Activated naive CD4-positive, alpha-beta T cell treated with anti-CD3 and anti-CD28 coated beads, Interleukin-2, amount 50 U/mL, for 72 hours (primary cell): ENCODE results near the gene RAI1. TPM values are rescaled to one million over a fixed set of nuclear protein-coding genes. Genes with fewer than 3 reads are reported as not detected.

Experiments
- ATAC-seq, 2 donors: fragments of 150-1000 bp; cut with Tn5 transposase; 2 replicates each; pipeline ENCODE4 v1.10.0; 2021; ENCODE audit warnings: mild to moderate bottlenecking in 2 of 2, moderate library complexity in 2 of 2
- DNase-seq, 2 donors: peaks; one replicate each; pipeline ENCODE4 v3.0.0; 2021 to 2022; ENCODE audit warnings: low spot score in 2 of 2
- H3K27ac Mint-ChIP-seq, 2 donors: one replicate each; pipeline ENCODE4 v1.8.0; 2022; ENCODE audit warnings: mild to moderate bottlenecking in 2 of 2, mixed read lengths in 2 of 2
- H3K36me3 Mint-ChIP-seq, 2 donors: one replicate each; pipeline ENCODE4 v1.8.0; 2022; ENCODE audit warnings: mixed read lengths in 2 of 2
- H3K9me3 Mint-ChIP-seq, 2 donors: one replicate each; pipeline ENCODE4 v1.8.0; 2022; ENCODE audit warnings: mixed read lengths in 2 of 2
- total RNA-seq, 2 donors: library from RNA; stranded (reverse); gene quantifications; one replicate each; pipeline ENCODE4 v1.2.3, GENCODE V29; 2022

RAI1 gene
- total RNA-seq, 2 donors from 2014 or later = 14.9 to 21.6 TPM

GRCh38 chr17:17834974-17835373 lies 153.7 kb downstream of the RAI1 start:
- peaks cover 0 to 7% of the 10 kb centered on the region in 2 donors for H3K9me3 Mint-ChIP-seq
- no peak for DNase-seq
- peak overlapping the region; percentile 23 to 90 for H3K27ac Mint-ChIP-seq
- ATAC-seq = no peak
- H3K36me3 Mint-ChIP-seq = peaks cover 14% of the 10 kb centered on the region in 2 donors

GRCh38 chr17:17835415-17836249 lies 154.4 kb downstream of the RAI1 start:
- no peak for DNase-seq

GRCh38 chr17:17836250-17836817 lies 155.1 kb downstream of the RAI1 start:
- ATAC-seq (peak; percentile 72 to 80), DNase-seq (peak; percentile 96 to 98)
- Mint-ChIP-seq H3K27ac (peak overlapping the region; percentile 90 to 97), H3K9me3 (peaks cover 0 to 7% of the 10 kb centered on the region in 2 donors), H3K36me3 (peaks cover 14% of the 10 kb centered on the region in 2 donors)

More at GRCh38 chr17:17835415-17836249, 154.4 kb downstream of the RAI1 start:
- ATAC-seq = peak in 1 of 2 donors; percentile 1
- Mint-ChIP-seq H3K27ac (peak overlapping the region; percentile 90 to 97), H3K36me3 (peaks cover 14% of the 10 kb centered on the region in 2 donors), H3K9me3 (peaks cover 0 to 7% of the 10 kb centered on the region in 2 donors)

DNA sequence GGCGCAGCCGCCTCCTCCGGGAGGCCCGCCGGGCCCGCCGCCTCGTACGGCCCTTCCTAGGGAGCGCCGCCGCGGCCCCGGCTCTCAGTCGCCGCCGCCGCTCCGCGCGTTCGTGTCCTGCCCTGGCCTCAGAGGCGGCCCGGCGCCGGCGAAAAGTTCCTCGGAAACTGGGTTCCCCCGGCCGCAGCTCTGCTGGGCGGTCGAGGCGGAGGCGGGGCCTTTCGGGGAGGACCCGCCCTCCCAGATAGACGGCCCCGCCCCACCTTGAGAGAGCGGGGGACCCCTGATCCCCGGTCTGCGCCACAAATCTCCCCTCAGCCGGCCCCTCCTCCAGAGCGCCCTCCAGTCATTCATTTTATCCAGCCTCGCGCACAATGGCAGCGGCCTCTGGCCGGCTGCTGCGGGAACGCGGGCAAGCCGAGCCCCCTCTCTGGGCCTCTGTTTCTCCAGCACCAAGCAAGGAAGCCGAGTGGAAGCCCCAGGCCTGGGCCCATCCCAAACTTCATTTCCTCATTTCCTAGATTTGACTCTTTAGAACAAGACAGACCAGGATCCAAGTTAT lies 155.6 kb downstream of the RAI1 start, which contains the start of gene SREBF1:
Gene SREBF1 (minus strand): TSS at position 169 of the 562 bp plus-strand sequence. CDS start 169 bp downstream, outside the sequence.
- DNase-seq (peak in 1 of 2 donors; percentile 72), ATAC-seq (peak; percentile 12 to 39)
- H3K27ac Mint-ChIP-seq = peak within 1 kb of the TSS; percentile 90 to 99
- H3K9me3 Mint-ChIP-seq = peaks cover 0 to 7% of the 10 kb centered on the region in 2 donors
- peaks cover 14% of the 10 kb centered on the region in 2 donors for H3K36me3 Mint-ChIP-seq

DNA sequence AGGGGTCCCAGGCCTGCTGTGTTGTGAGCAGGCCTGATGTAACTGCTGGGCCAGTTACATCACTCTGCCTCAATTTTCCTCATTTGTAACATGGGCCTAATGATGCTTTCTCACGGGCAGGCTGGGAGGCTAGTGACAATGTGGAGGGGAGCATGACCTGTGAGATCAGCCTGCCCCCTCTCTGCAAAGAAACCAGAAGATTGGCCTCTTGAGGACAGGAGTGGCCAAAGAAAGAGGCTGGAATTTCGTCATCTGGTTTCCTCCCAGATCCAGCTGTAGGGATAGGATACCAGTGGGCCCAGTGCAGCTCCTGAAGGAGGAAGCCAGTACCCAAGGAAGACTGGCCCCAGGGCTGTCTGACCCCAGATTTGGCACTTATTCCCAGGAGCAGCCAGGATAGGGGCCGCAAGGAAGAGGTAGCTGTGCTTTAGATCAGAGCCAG lies 156.1 kb downstream of the RAI1 start:
- no peak for ATAC-seq

GRCh38 chr17:17837966-17838962 lies 157.0 kb downstream of the RAI1 start:
- Mint-ChIP-seq H3K27ac (peak overlapping the region in 1 of 2 donors; percentile 99), H3K36me3 (peaks cover 14% of the 10 kb centered on the region in 2 donors), H3K9me3 (peaks cover 0 to 7% of the 10 kb centered on the region in 2 donors)
- DNase-seq (no peak), ATAC-seq (no peak)

More for the DNA sequence above, 156.1 kb downstream of the RAI1 start:
- peaks cover 0 to 7% of the 10 kb centered on the region in 2 donors for H3K9me3 Mint-ChIP-seq
- H3K27ac Mint-ChIP-seq = peak overlapping the region; percentile 90 to 99
- peaks cover 14% of the 10 kb centered on the region in 2 donors for H3K36me3 Mint-ChIP-seq
- DNase-seq = no peak

DNA sequence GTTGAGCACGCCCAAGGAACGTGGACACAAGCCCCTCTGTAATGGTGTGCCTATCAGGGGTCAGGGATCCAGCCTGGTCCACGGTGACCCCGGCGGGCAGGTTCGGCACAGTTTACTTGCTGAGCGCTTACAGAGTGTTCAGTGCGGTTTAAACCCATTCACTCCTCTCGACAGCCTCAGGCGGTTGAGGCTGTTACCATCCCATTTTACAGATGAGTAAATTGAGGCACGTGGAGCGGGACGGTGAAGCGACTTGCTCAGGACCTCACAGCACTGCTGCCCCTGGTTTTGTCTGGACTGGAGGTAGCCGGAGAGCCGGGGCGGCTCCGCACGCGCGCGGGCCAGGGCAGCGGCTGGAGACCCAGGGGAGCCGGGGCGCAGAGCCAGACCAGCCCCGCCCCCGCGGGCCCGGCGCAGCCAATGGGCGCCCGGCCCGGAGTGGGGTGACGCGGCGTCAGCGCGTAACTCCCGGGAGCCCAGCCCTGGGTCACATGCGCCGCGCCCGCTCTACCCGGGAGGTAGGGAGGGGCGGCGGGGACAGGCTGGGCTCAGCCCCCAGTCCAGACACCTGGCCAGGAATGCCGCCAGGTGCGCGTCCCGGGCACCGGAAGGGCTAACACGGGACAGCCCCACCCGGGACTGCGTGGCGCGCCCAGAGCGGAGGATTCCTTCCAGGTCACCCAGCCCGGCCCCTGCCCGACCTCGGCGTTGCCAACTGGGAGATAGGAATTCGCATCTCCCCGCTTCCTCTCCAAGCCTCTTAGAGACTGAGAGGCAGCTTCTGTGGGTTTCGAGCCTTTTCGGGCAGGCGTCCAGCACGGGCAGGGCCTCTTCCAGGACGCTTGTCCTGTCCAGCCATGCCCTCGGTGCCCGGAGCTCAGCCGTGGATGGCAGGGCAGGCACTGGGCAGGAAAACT lies 158.8 kb downstream of the RAI1 start:
- ATAC-seq (peak; percentile 73 to 74), DNase-seq (peak; percentile 86 to 87)
- Mint-ChIP-seq H3K27ac (peak overlapping the region; percentile 83 to 87), H3K36me3 (peaks cover 6 to 7% of the 10 kb centered on the region in 2 donors), H3K9me3 (peaks cover 0 to 3% of the 10 kb centered on the region in 2 donors)

- no peak for ATAC-seq
- no peak for DNase-seq
- H3K9me3 Mint-ChIP-seq = peaks cover 0 to under 1% of the 10 kb centered on the region in 2 donors
- H3K27ac Mint-ChIP-seq = peak overlapping the region; percentile 83 to 87
- peaks cover 1 to 2% of the 10 kb centered on the region in 2 donors for H3K36me3 Mint-ChIP-seq
Measured at GRCh38 chr17:17840751-17841591, 159.7 kb downstream of the RAI1 start.

DNA sequence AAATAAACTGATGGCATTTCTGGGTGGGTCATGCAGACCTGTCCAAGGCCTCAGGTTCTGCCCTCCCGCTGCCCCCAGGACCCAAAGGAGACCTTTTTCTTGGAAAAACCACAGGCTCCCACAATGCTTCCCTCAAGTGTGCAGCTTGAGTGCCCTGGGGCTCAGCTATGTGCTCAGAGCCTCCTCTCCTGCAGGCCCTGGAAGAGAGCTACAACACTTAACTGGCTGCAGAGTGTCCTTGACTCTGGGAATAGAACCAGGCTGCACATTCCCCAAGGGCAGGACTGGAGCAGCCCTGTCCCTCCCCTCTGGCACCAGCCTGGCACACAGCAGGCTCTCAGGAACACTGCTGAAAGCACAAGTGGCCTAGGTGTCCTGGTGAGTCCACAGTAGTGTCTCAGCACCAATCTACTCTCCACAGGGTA lies 160.4 kb downstream of the RAI1 start:
- DNase-seq = no peak
- Mint-ChIP-seq H3K9me3 (no peaks in the 10 kb centered on the region), H3K36me3 (no peaks in the 10 kb centered on the region), H3K27ac (peak overlapping the region in 1 of 2 donors; percentile 26)
- ATAC-seq = no peak

DNA sequence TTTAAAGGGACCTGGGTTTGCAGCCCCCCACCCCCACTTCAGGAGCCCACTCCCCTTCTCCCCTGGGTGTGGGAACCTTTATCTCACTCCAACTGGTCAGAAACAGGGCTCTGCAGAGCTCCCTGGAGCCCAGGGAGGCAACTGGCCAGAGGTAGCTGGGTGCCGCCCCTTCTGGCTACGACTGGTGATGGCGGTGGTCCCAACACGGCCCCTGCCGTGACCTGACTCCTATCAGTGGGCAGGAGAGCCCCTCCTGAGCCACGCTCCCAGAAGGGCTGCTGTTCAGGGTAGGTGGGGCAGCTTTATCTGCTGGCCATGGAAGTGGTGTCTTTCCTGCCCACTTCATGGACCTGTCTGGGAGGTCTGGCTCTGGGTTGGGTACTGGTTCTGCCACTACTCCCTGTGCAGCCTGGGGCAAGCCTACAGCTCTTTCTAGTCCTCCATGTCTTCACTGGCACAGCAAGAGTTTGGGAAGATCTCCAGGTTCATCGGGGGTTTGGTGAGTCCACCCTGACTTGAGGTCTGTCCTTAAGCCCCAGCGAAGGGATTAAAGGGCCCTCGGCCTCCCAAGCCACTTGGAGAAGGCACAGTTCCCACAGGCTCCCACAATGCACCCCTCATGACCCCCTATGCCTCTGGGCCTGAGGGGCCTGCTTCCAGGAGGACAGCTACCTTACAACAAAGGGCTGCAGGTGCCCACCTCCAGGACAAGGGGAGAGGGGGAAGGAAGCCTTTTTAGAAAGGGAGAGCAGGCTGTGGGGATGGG lies 161.0 kb downstream of the RAI1 start:
- no peaks in the 10 kb centered on the region for H3K9me3 Mint-ChIP-seq
- no peak for DNase-seq
- no peaks in the 10 kb centered on the region for H3K36me3 Mint-ChIP-seq
- ATAC-seq = no peak
- H3K27ac Mint-ChIP-seq = peak overlapping the region in 1 of 2 donors; percentile 26

DNA sequence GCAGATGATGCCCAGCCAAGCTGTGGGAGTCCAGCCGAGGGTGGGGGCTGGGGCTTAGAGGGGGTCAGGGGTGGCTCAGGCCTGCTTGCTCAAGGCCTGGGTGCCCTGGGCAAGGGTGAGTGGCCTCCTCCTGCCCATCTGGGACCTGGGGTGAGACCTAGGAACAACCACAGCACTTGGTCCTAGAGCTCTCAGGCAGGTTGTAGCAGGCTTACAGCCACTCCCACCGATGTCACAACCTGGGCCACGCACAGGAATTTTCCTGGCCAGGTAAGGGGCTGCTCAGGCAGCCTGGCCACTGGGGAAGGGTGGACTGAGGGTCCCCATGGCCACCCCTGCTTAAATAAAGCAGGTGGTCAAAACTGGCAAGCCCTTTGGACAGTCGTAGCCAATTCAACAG lies 161.8 kb downstream of the RAI1 start:
- H3K27ac Mint-ChIP-seq = no peak overlapping the region
- DNase-seq (no peak), ATAC-seq (no peak)
- no peaks in the 10 kb centered on the region for H3K36me3 Mint-ChIP-seq
- no peaks in the 10 kb centered on the region for H3K9me3 Mint-ChIP-seq

- Mint-ChIP-seq H3K27ac (no peak overlapping the region), H3K36me3 (no peaks in the 10 kb centered on the region), H3K9me3 (no peaks in the 10 kb centered on the region)
- no peak for ATAC-seq
- DNase-seq = no peak
Measured at GRCh38 chr17:17844079-17844478, 162.8 kb downstream of the RAI1 start.

DNA sequence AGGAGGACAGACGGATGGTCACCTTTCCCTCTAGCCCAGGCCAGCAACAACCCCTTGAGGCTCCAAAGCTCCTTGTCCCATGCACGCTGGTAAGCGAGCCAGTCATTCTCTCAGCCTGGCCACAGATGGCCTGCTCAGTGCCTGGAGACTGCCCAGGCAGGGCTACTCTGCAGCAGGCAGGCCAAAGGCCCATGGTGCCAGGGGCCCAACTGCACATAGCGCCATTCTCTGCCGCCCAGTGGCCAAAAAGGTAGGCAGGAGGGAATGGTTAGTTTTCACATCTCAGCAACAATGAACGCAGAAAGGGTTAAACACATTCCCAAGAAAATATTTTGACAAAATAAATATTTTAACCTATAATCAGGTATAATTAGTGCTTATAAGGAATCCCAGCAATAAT lies 163.2 kb downstream of the RAI1 start:
- no peak for DNase-seq
- H3K27ac Mint-ChIP-seq = no peak overlapping the region
- ATAC-seq = no peak
- H3K9me3 Mint-ChIP-seq = no peaks in the 10 kb centered on the region
- no peaks in the 10 kb centered on the region for H3K36me3 Mint-ChIP-seq
